HCT116 (cell line): ENCODE results near the gene GGT7. TPM values are rescaled to one million over a fixed set of nuclear protein-coding genes. Genes with fewer than 3 reads are reported as not detected.

Experiments used
- ATAC-seq: fragments of 200-7000 bp; cut with Tn5 transposase; 2 replicates; pipeline ENCODE4 v1.9.1; 2020; ENCODE audit warnings: mild to moderate bottlenecking, moderate library complexity
- BruUV-seq: library from RNA; stranded (reverse); fragments of 400-500 nt; replicated peaks from 2 replicates; lab custom pipeline; 2021; lab: Mats Ljungman, UMichigan
- CTCF ChIA-PET: fragments of 300-600 bp; sonication (Branson Sonifier 250); formaldehyde crosslinking; loops from one replicate; lab custom pipeline; 2021; ENCODE audit warnings: antibody characterized with exemption; lab: Charles Lee
- POLR2A ChIA-PET: fragments of 300-600, 350-600 bp; sonication (Branson Sonifier 250); formaldehyde crosslinking; loops from one replicate; lab custom pipeline; 2021; ENCODE audit warnings: antibody characterized with exemption; lab: Charles Lee
- RAD21 ChIA-PET, 2 experiments: fragments of 300-600 bp; sonication (Branson Sonifier 250); formaldehyde crosslinking; loops; one replicate each; lab custom pipeline; 2023; ENCODE audit warnings: low total read pairs in 2 of 2; ENCODE audit not compliant: uncharacterized antibody in 2 of 2, unreplicated experiment in 2 of 2, low non-redundant PET in 1 of 2; lab: Charles Lee
- DNase-seq: peaks from one replicate; pipeline ENCODE4 v3.0.0-alpha.2; 2010; ENCODE audit warnings: low read depth, low spot score
- H2AFZ ChIP-seq: fragments of 200-600 bp; shearing (Covaris generic), sonication (generic); 2 replicates; pipeline ENCODE4 v1.6.1; 2017; ENCODE audit warnings: low read depth, mixed run types, mixed read lengths, antibody characterized with exemption, low read length; ENCODE audit not compliant: poor library complexity, severe bottlenecking
- H3K27ac ChIP-seq: 2 replicates; pipeline ENCODE4 v1.5.1; 2012; ENCODE audit warnings: low read depth, low read length
- H3K27me3 ChIP-seq: fragments of 200-600 bp; sonication (generic); 2 replicates; pipeline ENCODE4 v1.6.1; 2016; ENCODE audit warnings: mixed run types, low read length, mixed read lengths; ENCODE audit not compliant: insufficient read depth
- H3K36me3 ChIP-seq, 2 experiments: fragments of 200-500 bp in 1 of 2; fragments of 200-600 bp in 1 of 2; sonication (Bioruptor generic) in 1 of 2; sonication (generic) in 1 of 2; 2 replicates each; pipeline versions ENCODE4 v1.5.1 to v1.6.1; 2014 to 2016; ENCODE audit warnings: low read length in 2 of 2, inconsistent platforms in 1 of 2, mixed read lengths in 1 of 2, mixed run types in 1 of 2; ENCODE audit not compliant: insufficient read depth in 2 of 2, control insufficient read depth in 1 of 2
- H3K4me1 ChIP-seq, 2 experiments: fragments of 200-600 bp in 1 of 2; sonication (generic) in 1 of 2; 2 replicates each; pipeline versions ENCODE4 v1.5.1 to v1.6.1; 2012 to 2017; ENCODE audit warnings: low read length in 2 of 2, inconsistent platforms in 1 of 2, mild to moderate bottlenecking in 1 of 2, mixed read lengths in 1 of 2, mixed run types in 1 of 2, moderate library complexity in 1 of 2; ENCODE audit not compliant: insufficient read depth in 2 of 2, control insufficient read depth in 1 of 2
- H3K4me2 ChIP-seq: fragments of 200-600 bp; sonication (generic); 2 replicates; pipeline ENCODE4 v1.6.1; 2017; ENCODE audit warnings: mixed run types, low read length, mixed read lengths
- H3K4me3 ChIP-seq, 2 experiments: fragments of 200-600 bp in 1 of 2; sonication (generic) in 1 of 2; replicated peaks in 1 of 2; 2 replicates each; pipeline ENCODE4 v1.5.1; 2011 to 2016; ENCODE audit warnings: low read length in 2 of 2, control low read depth in 1 of 2, low read depth in 1 of 2, mild to moderate bottlenecking in 1 of 2, mixed read lengths in 1 of 2, mixed run types in 1 of 2
- H3K79me2 ChIP-seq: fragments of 200-600 bp; sonication (generic); 2 replicates; pipeline ENCODE4 v1.6.1; 2017; ENCODE audit warnings: mild to moderate bottlenecking, mixed run types, low read length, moderate library complexity, mixed read lengths; ENCODE audit not compliant: insufficient read depth
- H3K9ac ChIP-seq: fragments of 200-600 bp; sonication (generic); 2 replicates; pipeline ENCODE4 v1.6.1; 2016; ENCODE audit warnings: low read length, mixed read lengths
- H3K9me2 ChIP-seq: fragments of 200-600 bp; sonication (generic), shearing (Covaris generic); 2 replicates; pipeline ENCODE4 v1.6.1; 2017; ENCODE audit warnings: mixed run types, mild to moderate bottlenecking, moderate library complexity; ENCODE audit not compliant: insufficient read depth
- H3K9me3 ChIP-seq, 2 experiments: fragments of 200-500 bp in 1 of 2; fragments of 200-600 bp in 1 of 2; sonication (Bioruptor generic) in 1 of 2; sonication (generic) in 1 of 2; 2 replicates each; pipeline ENCODE4 v1.6.1; 2014 to 2017; ENCODE audit warnings: low read length in 2 of 2, mixed read lengths in 2 of 2, inconsistent platforms in 1 of 2, low read depth in 1 of 2, mild to moderate bottlenecking in 1 of 2, mixed run types in 1 of 2, moderate library complexity in 1 of 2; ENCODE audit not compliant: control insufficient read depth in 1 of 2, insufficient read depth in 1 of 2
- H4K20me1 ChIP-seq: fragments of 200-600 bp; sonication (generic), shearing (Covaris generic); 2 replicates; pipeline ENCODE4 v1.6.1; 2017; ENCODE audit warnings: mixed run types, mild to moderate bottlenecking, moderate library complexity; ENCODE audit not compliant: insufficient read depth
- ATF3 ChIP-seq: IDR thresholded peaks from 2 replicates; pipeline ENCODE4 v1.6.1; 2012
- CBX3 ChIP-seq: IDR thresholded peaks from 2 replicates; pipeline ENCODE4 v1.6.1; 2012; ENCODE audit warnings: low read depth
- EZH2 ChIP-seq: fragments of 200-600 bp; sonication (generic); IDR thresholded peaks from 2 replicates; pipeline ENCODE4 v1.6.1; 2017; ENCODE audit warnings: antibody characterized with exemption, mixed run types
- MAX ChIP-seq: IDR thresholded peaks from 2 replicates; pipeline ENCODE4 v1.6.1; 2012
- POLR2A ChIP-seq: IDR thresholded peaks from 2 replicates; pipeline ENCODE4 v1.7.0; 2011; ENCODE audit warnings: borderline replicate concordance; ENCODE audit not compliant: insufficient read depth, insufficient read length; ENCODE audit errors: extremely low read depth
- POLR2AphosphoS5 ChIP-seq: IDR thresholded peaks from 2 replicates; pipeline ENCODE4 v1.6.1; 2011; ENCODE audit warnings: mild to moderate bottlenecking, low read depth, low read length, moderate library complexity
- RAD21 ChIP-seq: IDR thresholded peaks from 2 replicates; pipeline ENCODE4 v1.6.1; 2012; ENCODE audit warnings: low read depth, mild to moderate bottlenecking
- REST ChIP-seq: IDR thresholded peaks from 2 replicates; pipeline ENCODE4 v1.6.1; 2012; ENCODE audit warnings: low read depth
- SIN3A ChIP-seq: IDR thresholded peaks from 2 replicates; pipeline ENCODE4 v1.6.1; 2012; ENCODE audit warnings: low read depth
- SRF ChIP-seq: IDR thresholded peaks from 2 replicates; pipeline ENCODE4 v1.6.1; 2012; ENCODE audit warnings: low read depth
- TCF7L2 ChIP-seq: IDR thresholded peaks from 2 replicates; pipeline ENCODE4 v1.7.0; 2011; ENCODE audit warnings: borderline replicate concordance, inconsistent platforms; ENCODE audit not compliant: insufficient read depth, insufficient read length; ENCODE audit errors: extremely low read depth
- YY1 ChIP-seq: IDR thresholded peaks from 2 replicates; pipeline ENCODE4 v1.6.1; 2011; ENCODE audit warnings: low read length, low read depth, moderate library complexity, mild to moderate bottlenecking; ENCODE audit not compliant: insufficient replicate concordance; ENCODE audit errors: extremely low read depth
- ZFX ChIP-seq: fragments of 450-650 bp; IDR thresholded peaks from 2 replicates; pipeline ENCODE4 v1.6.1; 2017
- ZNF274 ChIP-seq: fragments of 200-500 bp; sonication (Bioruptor generic); IDR thresholded peaks from 2 replicates; pipeline ENCODE4 v1.6.1; 2014; ENCODE audit warnings: mild to moderate bottlenecking, low read depth, low read length, inconsistent platforms
- intact Hi-C: fragments of 100-400 bp; cut with micrococcal nuclease; formaldehyde crosslinking; loops from 2 replicates; pipeline ENCODE4 v1.10.0; 2022
- total RNA-seq: library from RNA; stranded (reverse); gene quantifications from one replicate; pipeline ENCODE4 v1.2.1, GENCODE V29; 2021; ENCODE audit not compliant: unreplicated experiment

The GGT7 gene
- total RNA-seq, 1 experiment from 2014 or later, result 9.4 TPM

GRCh38 chr20:34849778-34850177, 22.9 kb downstream of the GGT7 start:
- RAD21 ChIA-PET, result no interaction called here
- H3K4me2 ChIP-seq, result no peak overlapping the region
- no peak overlapping the region for H2AFZ ChIP-seq
- no peaks in the 10 kb centered on the region for H3K9me2 ChIP-seq
- POLR2A ChIA-PET, result no interaction called here
- no peaks in the 10 kb centered on the region for H3K9me3 ChIP-seq
- BruUV-seq, result no TSS peak
- CTCF ChIA-PET, result no interaction called here
- no peak overlapping the region for H3K9ac ChIP-seq
- TF ChIP-seq SRF (no peak), MAX (no peak), RAD21 (no peak), POLR2AphosphoS5 (no peak), TCF7L2 (no peak), CBX3 (no peak), POLR2A (no peak), ZFX (no peak), EZH2 (no peak), YY1 (no peak), ATF3 (no peak), REST (no peak), SIN3A (no peak), ZNF274 (no peak)
- no peaks in the 10 kb centered on the region; the same call in 1 of the 2 replicates for H3K27me3 ChIP-seq
- intact Hi-C loops, result no loop called here
- H3K36me3 ChIP-seq, result 0 out of 4 replicates have a peak, but pooled peaks cover 0 to 2% of the 10 kb centered on the region in 2 experiments
- no peaks in the 10 kb centered on the region for H3K79me2 ChIP-seq
- H3K4me3 ChIP-seq, result no peak overlapping the region
- H3K4me1 ChIP-seq, result no peaks in the 10 kb centered on the region
- DNase-seq (no peak), ATAC-seq (no peak)
- H3K27ac ChIP-seq, result no peak overlapping the region
- no peaks in the 10 kb centered on the region for H4K20me1 ChIP-seq
